Measurements from ENCODE around the gene CKLF. TPM values are rescaled to one million over a fixed set of nuclear protein-coding genes. Genes with fewer than 3 reads are reported as not detected.
A peak's percentile ranks its signal among the peaks of the same experiment; 100 is the strongest.

Gene CKLF
- 10 to 100 TPM in 4 of 6 experiments, 1 to 10 TPM in 2; 8.4 to 30.5 (median 14.0) TPM for total RNA-seq
- long read RNA-seq, partial matches to known transcripts: 0 of 5 reads
- long read RNA-seq, other reads (novel, unspliced or antisense): 0 of 5 reads

GRCh38 chr16:66552286-66553177 lies at the start of gene CKLF:
CKLF (plus strand) TSS chr16:66552576; CDS start chr16:66552716, 140 bp downstream.
- Histone ChIP-seq H3K4me1 (peaks cover 0 to 35% (median 3%) of the 10 kb centered on the region in 4 donors), H3K36me3 (no peaks in the 10 kb centered on the region), H3K27ac (peak within 1 kb of the TSS; percentile 92 to 96 (median 93)), H3K9me3 (no peaks in the 10 kb centered on the region), H3K27me3 (no peaks in the 10 kb centered on the region), H3K4me3 (peak within 1 kb of the TSS; percentile 60 to 77 (median 66))
- WGBS (ENCODE audit: insufficient coverage, low coverage, low lambda C conversion rate, missing lambda C conversion rate): 11% methylated on average over 38 of the region's 63 CpGs
- TF ChIP-seq POLR2A (IDR thresholded peaks at IDR 0.05) (peak; percentile 91), CTCF (IDR thresholded peaks at IDR 0.05) (no peak)
- intact Hi-C loops (cut with DNase I): no loop called here
- DNase-seq (peak; percentile 91 to 92 (median 91)), ATAC-seq (peak; percentile 80 to 86 (median 83))

GRCh38 chr16:66503030-66503429 lies 49.3 kb upstream of the CKLF start:
- intact Hi-C loops (cut with DNase I): no loop called here
- peak; percentile 63 to 91 (median 88) for DNase-seq
- Histone ChIP-seq H3K36me3 (no peaks in the 10 kb centered on the region), H3K9me3 (no peaks in the 10 kb centered on the region), H3K27ac (peak overlapping the region; percentile 35 to 97 (median 78)), H3K4me3 (peak overlapping the region in 1 of 3 donors; percentile 14), H3K27me3 (no peaks in the 10 kb centered on the region), H3K4me1 (peaks cover 0 to 37% (median 12%) of the 10 kb centered on the region in 4 donors)
- ATAC-seq: peak; percentile 86 to 98 (median 89)
- TF ChIP-seq POLR2A (IDR thresholded peaks at IDR 0.05): no peak
- TF ChIP-seq CTCF (IDR thresholded peaks at IDR 0.05): no peak
- WGBS (ENCODE audit: insufficient coverage, low coverage, low lambda C conversion rate, missing lambda C conversion rate): 39% methylated on average over 2 of the region's 2 CpGs

GRCh38 chr16:66503612-66504011 lies 48.8 kb upstream of the CKLF start:
- peak; percentile 18 to 49 (median 46) for ATAC-seq
- H3K4me3 ChIP-seq: peak overlapping the region in 1 of 3 donors; percentile 14
- peaks cover 0 to 42% (median 12%) of the 10 kb centered on the region in 4 donors for H3K4me1 ChIP-seq
- DNase-seq: peak in 1 of 3 donors; percentile 14
- intact Hi-C loops (cut with DNase I): no loop called here
- peak overlapping the region; percentile 35 to 97 (median 78) for H3K27ac ChIP-seq
- H3K9me3 ChIP-seq: no peaks in the 10 kb centered on the region
- no peaks in the 10 kb centered on the region for H3K27me3 ChIP-seq
- 41% methylated on average over 3 of the region's 3 CpGs for WGBS (ENCODE audit: insufficient coverage, low coverage, low lambda C conversion rate, missing lambda C conversion rate)
- no peak for TF ChIP-seq POLR2A (IDR thresholded peaks at IDR 0.05)
- TF ChIP-seq CTCF (IDR thresholded peaks at IDR 0.05): no peak
- no peaks in the 10 kb centered on the region for H3K36me3 ChIP-seq

GRCh38 chr16:66507731-66508239 lies 44.6 kb upstream of the CKLF start:
- no peak for DNase-seq
- Histone ChIP-seq H3K36me3 (no peaks in the 10 kb centered on the region), H3K4me1 (peaks cover 4 to 74% (median 21%) of the 10 kb centered on the region in 4 donors), H3K27ac (peak overlapping the region in 1 of 3 donors; percentile 99), H3K9me3 (no peaks in the 10 kb centered on the region), H3K4me3 (no peak overlapping the region), H3K27me3 (no peaks in the 10 kb centered on the region)
- ATAC-seq: no peak
- intact Hi-C loops (cut with DNase I): no loop called here
- WGBS (ENCODE audit: insufficient coverage, low coverage, low lambda C conversion rate, missing lambda C conversion rate): 76% methylated on average over 4 of the region's 4 CpGs
- TF ChIP-seq CTCF (IDR thresholded peaks at IDR 0.05) (no peak), POLR2A (IDR thresholded peaks at IDR 0.05) (no peak)
